GM19467 (cell line): ENCODE data around the gene FAM13A.
A peak's percentile ranks its signal among the peaks of the same experiment; 100 is the strongest.
"Not testable (repeated sequence)": the region's sequence is repeated elsewhere in the genome, so short reads cannot be mapped to it uniquely, and the experiment has no call there.

ENCODE experiments used
- ATAC-seq: cut with Tn5 transposase; IDR thresholded peaks from one replicate; pipeline ENCODE4 v1.9.1; 2021; ENCODE audit warnings: mild to moderate bottlenecking, moderate library complexity; ENCODE audit not compliant: unreplicated experiment

FAM13A gene

DNA sequence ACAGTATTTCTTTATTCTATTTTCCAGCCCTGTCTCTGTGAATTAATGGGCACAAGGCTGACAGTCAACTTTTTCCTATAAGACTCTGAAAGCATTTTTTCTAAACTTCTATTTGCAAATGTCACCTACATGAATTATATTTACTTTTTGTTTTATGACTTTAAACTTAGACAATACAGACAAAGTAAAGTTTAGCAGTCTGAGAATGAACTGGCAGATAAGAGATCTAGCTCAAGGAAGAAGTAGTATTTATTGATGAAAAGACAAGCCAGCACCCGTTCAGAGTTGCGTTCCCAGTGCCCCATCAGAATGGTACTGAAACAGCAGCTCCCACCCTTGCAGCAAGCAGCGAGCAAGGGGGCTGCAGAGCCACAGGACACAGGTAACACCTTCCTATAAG lies 148.5 kb downstream of the FAM13A start:
- no peak for ATAC-seq

DNA sequence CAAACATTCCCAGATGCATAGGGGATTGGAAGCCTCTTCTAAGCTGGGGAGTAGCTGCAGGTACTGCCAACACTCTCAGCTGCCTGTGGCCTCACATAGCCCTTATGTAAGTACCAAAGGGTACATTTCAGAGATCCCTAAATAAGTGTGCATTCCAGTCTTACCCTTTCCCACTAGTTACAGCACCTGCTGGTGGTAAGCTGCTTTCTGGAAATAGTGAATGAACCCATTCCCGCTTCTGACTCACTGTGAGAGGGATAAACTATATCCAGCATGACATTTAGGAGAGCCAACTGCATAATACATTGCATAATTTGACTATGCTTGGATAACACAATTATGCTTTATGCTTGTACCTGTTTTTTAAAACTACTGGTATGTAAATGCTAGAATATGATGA lies 149.0 kb downstream of the FAM13A start:
- ATAC-seq, result no peak

DNA sequence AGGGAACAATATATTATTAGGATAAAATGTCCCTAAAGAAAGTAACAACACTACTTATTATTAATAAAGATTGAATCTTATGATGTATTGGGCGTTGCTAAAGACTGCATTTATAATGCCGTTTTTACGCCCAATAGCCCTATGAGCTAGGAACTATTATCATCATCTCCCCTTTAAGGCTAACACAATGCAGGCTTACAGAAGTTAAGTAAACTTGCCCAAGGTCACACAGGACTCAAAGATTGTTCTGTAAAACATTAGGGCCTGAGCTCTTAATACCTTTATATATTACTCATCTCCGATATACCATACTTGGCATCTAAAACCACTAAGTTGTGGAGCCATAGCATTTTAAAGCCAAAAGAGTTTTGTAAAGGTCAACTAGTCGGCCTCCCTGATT lies 149.5 kb downstream of the FAM13A start:
- ATAC-seq, result no peak

GRCh38 chr4:88904240-88904639 lies 152.7 kb downstream of the FAM13A start:
- ATAC-seq, result not testable (repeated sequence)

- no peak for ATAC-seq
Observed at GRCh38 chr4:88900432-88900831, 156.6 kb downstream of the FAM13A start.

- no peak for ATAC-seq
Observed at GRCh38 chr4:88897752-88898151, 159.2 kb downstream of the FAM13A start.

GRCh38 chr4:88897180-88897579 lies 159.8 kb downstream of the FAM13A start:
- ATAC-seq, result no peak

DNA sequence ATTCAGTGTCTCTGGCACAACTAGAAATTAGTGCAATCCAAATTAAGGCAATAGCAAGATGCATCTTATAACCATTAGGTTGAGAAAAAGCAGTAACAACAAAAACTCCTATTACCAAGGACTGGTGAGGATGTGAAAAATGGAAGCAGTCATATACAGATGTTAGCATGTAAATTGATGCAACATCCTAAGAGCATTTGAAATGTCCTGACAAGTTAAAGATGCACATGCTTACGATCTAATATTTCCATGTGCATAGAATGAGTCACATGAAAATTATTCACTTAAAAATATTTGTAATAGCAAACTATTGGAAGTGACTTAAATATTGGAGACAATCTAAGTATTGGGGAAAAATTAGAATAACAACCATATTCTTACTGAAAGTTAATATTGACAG lies 163.0 kb downstream of the FAM13A start:
- ATAC-seq, result no peak

- no peak for ATAC-seq
Observed at GRCh38 chr4:88892646-88893045, 164.3 kb downstream of the FAM13A start.

- ATAC-seq, result no peak
Observed at GRCh38 chr4:88891636-88892035, 165.3 kb downstream of the FAM13A start.

DNA sequence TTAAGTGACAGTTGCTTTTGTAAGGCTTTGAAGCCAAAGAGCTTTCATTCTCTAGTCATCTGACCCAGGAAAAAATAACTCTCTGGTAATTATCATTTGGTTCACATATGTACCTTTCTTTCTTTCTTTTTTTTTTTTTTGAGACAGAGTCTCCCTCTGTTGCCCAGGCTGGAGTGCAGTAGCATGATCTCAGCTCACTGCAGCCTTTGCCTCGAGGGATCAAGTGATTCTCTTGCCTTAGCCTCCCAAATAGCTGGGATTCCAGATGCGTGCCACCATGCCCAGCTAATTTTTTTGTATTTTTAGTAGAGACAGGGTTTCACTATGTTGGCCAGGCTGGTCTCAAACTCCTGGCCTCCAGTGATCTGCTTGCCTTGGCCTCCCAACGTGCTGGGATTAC lies 169.6 kb downstream of the FAM13A start:
- not testable (repeated sequence) for ATAC-seq

GRCh38 chr4:88881227-88881569 lies 175.8 kb downstream of the FAM13A start:
- ATAC-seq, result no peak

DNA sequence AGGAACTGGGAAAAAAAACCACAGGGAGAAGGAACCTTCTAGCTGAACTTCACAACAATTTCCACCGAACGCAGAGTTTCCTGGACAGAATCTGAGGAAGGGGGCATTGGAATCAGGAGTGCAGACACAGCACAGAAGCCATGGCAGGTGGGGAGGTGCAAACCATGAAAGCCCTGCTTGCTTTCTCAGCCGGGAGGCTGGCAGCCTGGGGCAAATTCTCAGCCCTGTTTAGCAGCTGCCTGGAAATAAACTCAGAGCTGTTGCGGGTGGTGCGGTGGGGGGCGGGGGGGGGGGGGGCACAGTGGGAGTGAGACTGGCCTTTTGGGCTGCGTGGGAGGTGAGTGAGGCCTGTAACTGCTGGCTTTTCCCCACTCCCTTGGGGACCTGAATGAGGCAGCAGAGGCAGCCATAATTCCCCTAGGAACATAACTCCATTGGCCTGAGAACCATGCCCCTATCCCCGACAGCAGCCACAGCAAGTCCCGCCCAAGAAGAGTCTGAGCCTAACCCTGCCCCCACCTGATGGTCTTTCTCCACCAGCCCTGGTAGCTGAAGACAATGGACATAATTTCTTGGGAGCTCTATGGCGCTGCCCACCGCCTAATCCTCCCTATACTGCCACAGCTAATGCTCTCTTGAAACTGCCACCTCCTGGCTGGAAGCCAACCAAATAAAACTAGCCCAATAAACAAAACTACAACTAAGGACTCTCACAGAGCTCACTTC lies 176.3 kb downstream of the FAM13A start:
- ATAC-seq, result no peak

DNA sequence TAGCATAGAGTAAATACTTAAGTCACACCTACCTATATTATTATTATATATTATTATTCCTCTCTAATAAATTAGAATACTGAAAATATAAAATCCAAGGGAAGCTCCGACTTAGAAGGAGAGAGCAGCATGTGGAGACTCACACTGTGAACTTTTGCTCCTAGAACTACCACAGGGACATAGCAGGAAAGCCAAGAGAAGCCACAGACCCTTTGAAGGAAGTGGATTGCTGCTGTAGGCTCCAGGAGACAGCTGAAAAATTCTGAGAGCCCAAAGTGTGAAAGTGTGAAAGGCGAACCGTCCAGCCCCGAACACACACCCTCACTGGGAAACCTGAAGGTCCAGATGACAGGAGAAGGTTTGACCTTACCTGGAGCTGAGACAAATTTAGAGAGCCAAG lies 177.0 kb downstream of the FAM13A start:
- ATAC-seq, result no peak

DNA sequence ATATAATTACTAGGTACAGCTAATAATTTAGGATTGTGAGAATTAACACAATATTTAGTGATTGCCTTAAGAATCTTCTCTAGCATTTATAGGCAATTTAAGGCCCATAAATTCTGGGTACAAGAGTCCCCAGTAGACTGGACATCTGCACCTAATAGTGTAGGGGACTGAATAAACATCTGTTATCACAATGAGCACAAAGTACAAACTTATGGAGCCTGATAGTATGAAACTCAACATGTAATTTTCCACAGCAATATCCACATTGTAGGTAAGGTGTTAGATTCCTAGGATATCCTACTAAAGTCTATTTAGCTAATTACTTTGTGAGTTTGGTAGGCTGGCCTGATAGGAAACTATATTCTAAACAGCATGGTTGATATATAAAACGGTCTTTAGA lies 178.3 kb downstream of the FAM13A start:
- ATAC-seq, result no peak

DNA sequence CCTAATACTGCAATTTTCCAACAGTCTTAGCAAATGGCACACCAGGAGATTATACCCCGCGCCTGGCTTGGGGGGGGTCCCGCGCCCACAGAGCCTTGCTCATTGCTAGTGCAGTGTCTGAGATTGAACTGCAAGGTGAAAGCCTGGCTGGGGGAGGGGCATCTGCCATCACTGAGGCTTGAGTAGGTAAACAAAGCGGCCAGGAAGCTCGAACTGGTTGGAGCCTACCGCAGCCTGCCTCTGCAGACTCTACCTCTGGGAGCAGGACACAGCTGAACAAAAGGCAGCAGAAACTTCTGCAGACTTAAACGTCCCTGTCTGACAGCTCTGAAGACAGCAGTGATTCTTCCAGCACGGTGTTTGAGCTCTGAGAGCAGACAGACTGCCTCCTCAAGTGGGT lies 186.6 kb downstream of the FAM13A start:
- ATAC-seq, result no peak

DNA sequence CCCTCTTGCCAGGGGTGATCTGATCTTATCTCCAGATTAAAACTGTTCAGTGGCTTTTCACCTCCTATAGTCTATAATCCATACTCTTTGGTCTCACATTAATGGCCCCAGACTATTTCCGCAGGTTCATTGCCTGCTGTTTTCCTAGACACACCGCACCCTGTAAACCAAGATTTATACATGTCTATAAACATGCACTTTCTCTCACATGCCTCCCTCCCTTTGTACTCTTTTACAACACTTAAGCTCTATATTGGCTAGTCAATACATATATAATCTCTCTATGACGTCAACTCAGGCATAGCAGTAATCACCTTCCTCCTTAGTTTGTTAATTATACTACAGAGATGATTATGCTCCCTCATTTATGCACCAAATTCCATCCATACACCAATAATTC lies 188.5 kb downstream of the FAM13A start:
- no peak for ATAC-seq

- no peak for ATAC-seq
Observed at GRCh38 chr4:88866862-88867550, 190.0 kb downstream of the FAM13A start.

GRCh38 chr4:88865466-88865865 lies 191.5 kb downstream of the FAM13A start:
- ATAC-seq, result no peak

DNA sequence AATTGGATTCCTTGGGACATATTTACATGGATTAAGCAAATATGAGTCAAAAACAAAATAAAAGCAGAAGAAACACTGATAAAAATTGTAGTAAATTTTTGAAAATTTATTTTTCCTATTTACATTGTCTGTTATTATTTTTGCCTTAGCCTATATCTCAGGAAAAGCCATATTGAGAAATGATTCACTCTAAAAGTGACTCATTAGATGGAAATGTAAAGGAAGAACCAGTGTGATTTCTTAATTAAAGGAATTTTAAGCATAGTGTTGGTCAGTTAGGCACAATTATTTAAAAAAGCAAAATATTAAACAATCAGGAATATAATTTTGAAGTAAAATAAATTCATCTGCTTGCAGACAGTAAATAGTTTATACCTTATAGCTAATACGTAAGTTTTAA lies 191.9 kb downstream of the FAM13A start:
- ATAC-seq, result no peak

DNA sequence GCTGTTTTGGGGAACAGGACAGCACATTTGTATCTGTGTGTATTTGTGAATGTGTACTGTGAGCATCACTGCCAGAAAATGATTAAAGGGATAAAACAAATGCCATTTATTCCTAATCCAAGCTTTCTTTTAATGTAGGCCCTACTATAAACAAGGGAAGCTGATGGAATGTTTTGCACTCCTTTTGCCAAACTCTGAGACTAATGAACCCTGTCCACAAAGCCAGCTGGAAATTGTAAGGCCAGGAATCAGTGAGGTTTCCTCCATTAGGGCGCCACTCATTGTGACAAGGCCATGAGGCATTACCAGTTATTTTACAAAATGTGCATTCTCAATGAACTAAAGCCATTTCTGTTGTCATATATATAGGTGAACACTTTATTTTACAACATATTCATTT lies 196.4 kb downstream of the FAM13A start:
- ATAC-seq, result no peak

DNA sequence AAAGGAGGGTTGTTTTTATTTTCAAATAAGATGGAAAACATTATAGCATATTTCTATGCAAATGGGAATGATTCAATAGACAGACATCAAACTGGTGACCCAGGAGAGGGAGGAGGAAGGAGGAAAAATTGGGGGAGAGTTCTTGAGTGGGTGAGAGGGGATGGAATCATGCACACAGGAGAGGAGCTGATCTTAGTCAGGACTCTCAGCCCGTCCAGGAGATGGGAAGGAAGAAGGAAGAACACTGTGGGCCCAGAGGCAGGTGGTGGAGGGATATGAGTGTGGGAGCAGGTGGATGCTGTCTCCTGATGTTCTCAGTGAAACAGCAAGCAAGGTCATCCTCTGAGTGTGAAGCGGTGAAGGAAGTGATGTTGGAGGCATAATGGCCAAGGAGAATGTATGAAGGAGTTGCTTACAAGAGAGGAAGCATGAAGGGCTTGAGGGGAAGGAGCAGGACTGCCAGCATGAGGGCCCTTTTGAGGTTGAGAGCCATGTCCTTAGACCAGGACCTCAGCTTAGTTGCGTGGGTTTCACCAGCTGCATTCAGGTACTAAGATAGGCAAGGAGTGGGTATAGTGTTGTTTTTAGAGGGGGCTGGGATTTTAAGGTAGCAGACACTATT lies 197.7 kb downstream of the FAM13A start:
- ATAC-seq, result peak; percentile 34
